GM23338 (cell line): Measurements from ENCODE around the gene GTF3C5. TPM values are rescaled to one million over a fixed set of nuclear protein-coding genes. Genes with fewer than 3 reads are reported as not detected.
A peak's percentile ranks its signal among the peaks of the same experiment; 100 is the strongest.

ENCODE experiments used
- ATAC-seq: fragments of 200-7000 bp; cut with Tn5 transposase; 3 replicates; pipeline ENCODE4 v1.9.1; 2020
- DNase-seq: peaks from one replicate; pipeline ENCODE4 v3.0.0-alpha.2; 2015; ENCODE audit warnings: low spot score
- H2AFZ ChIP-seq: fragments of 200-600 bp; sonication (generic); 2 replicates; pipeline ENCODE4 v1.8.0; 2016; ENCODE audit warnings: antibody characterized with exemption, mild to moderate bottlenecking, moderate library complexity
- H3F3A ChIP-seq: fragments of 200-600 bp; sonication (generic); replicated peaks from 2 replicates; pipeline ENCODE4 v1.8.0; 2017; ENCODE audit warnings: antibody characterized with exemption, mixed run types, low read depth
- H3K27ac ChIP-seq: fragments of 200-600 bp; sonication (generic); 2 replicates; pipeline ENCODE4 v1.6.1; 2016; ENCODE audit warnings: low read depth
- H3K27me3 ChIP-seq: fragments of 200-600 bp; sonication (generic); 2 replicates; pipeline ENCODE4 v1.8.0; 2016; ENCODE audit warnings: mild to moderate bottlenecking, mixed run types, moderate library complexity; ENCODE audit not compliant: insufficient read depth
- H3K36me3 ChIP-seq: fragments of 200-600 bp; sonication (generic); 2 replicates; pipeline ENCODE4 v1.8.0; 2016; ENCODE audit warnings: mild to moderate bottlenecking; ENCODE audit not compliant: insufficient read depth
- H3K4me1 ChIP-seq: fragments of 200-600 bp; sonication (generic); 2 replicates; pipeline ENCODE4 v1.8.0; 2016; ENCODE audit warnings: mild to moderate bottlenecking, moderate library complexity; ENCODE audit not compliant: insufficient read depth
- H3K4me2 ChIP-seq: fragments of 200-600 bp; sonication (generic); 2 replicates; pipeline ENCODE4 v1.7.1; 2017; ENCODE audit warnings: mixed run types
- H3K4me3 ChIP-seq: fragments of 200-600 bp; sonication (generic); 2 replicates; pipeline ENCODE4 v1.6.1; 2016; ENCODE audit warnings: mixed run types
- H3K79me2 ChIP-seq: fragments of 200-600 bp; sonication (generic); replicated peaks from 2 replicates; pipeline ENCODE4 v1.8.0; 2017; ENCODE audit warnings: mild to moderate bottlenecking; ENCODE audit not compliant: insufficient read depth
- H3K9me2 ChIP-seq: fragments of 200-600 bp; sonication (generic); 2 replicates; pipeline ENCODE4 v1.8.0; 2017; ENCODE audit not compliant: insufficient read depth
- H4K20me1 ChIP-seq: fragments of 200-600 bp; sonication (generic); replicated peaks from 2 replicates; pipeline ENCODE4 v1.8.0; 2017; ENCODE audit warnings: mild to moderate bottlenecking; ENCODE audit not compliant: insufficient read depth
- H3K27ac Mint-ChIP-seq: 2 replicates; pipeline ENCODE4 v1.8.0; 2020; ENCODE audit warnings: inconsistent platforms, mild to moderate bottlenecking, moderate library complexity, mixed read lengths
- H3K27me3 Mint-ChIP-seq: 3 replicates; pipeline ENCODE4 v1.8.0; 2022; ENCODE audit warnings: low read depth, mild to moderate bottlenecking, moderate library complexity, mixed read lengths, inconsistent platforms; ENCODE audit not compliant: insufficient read depth, poor library complexity
- H3K36me3 Mint-ChIP-seq: 3 replicates; pipeline ENCODE4 v1.8.0; 2021; ENCODE audit warnings: low read depth, mild to moderate bottlenecking, inconsistent platforms, moderate library complexity, mixed read lengths
- H3K4me1 Mint-ChIP-seq: 3 replicates; pipeline ENCODE4 v1.8.0; 2020; ENCODE audit warnings: mild to moderate bottlenecking, inconsistent platforms, mixed read lengths
- H3K4me3 Mint-ChIP-seq: 3 replicates; pipeline ENCODE4 v1.8.0; 2021; ENCODE audit warnings: moderate library complexity, mild to moderate bottlenecking, inconsistent platforms, mixed read lengths
- H3K9me3 Mint-ChIP-seq: 3 replicates; pipeline ENCODE4 v1.8.0; 2020; ENCODE audit warnings: moderate library complexity, mild to moderate bottlenecking, inconsistent platforms, mixed read lengths
- ETS1 ChIP-seq: IDR thresholded peaks from 2 replicates; pipeline ENCODE4 v1.6.1; 2016; ENCODE audit warnings: antibody characterized with exemption
- JUNB ChIP-seq: IDR thresholded peaks from one replicate; pipeline ENCODE4 v1.6.1; 2016; ENCODE audit warnings: antibody characterized with exemption; ENCODE audit not compliant: unreplicated experiment
- NANOG ChIP-seq: IDR thresholded peaks from 2 replicates; pipeline ENCODE4 v1.6.1; 2016; ENCODE audit warnings: antibody characterized with exemption, borderline replicate concordance
- POLR2AphosphoS5 ChIP-seq: IDR thresholded peaks from 2 replicates; pipeline ENCODE4 v1.6.1; 2016; ENCODE audit warnings: antibody characterized with exemption, low read depth
- ZNF114 ChIP-seq: fragments of 250-450 bp; sonication (Bioruptor Pico); IDR thresholded peaks from 2 replicates; pipeline ENCODE4 v1.5.0; 2020; ENCODE audit warnings: mild to moderate bottlenecking, moderate library complexity
- ZNF331 ChIP-seq: fragments of 250-450 bp; sonication (Bioruptor Pico); IDR thresholded peaks from 2 replicates; pipeline ENCODE4 v1.5.0; 2020; ENCODE audit warnings: low read depth, mild to moderate bottlenecking, moderate library complexity
- polyA plus RNA-seq: library from polyadenylated mRNA; unstranded; fragments of >200 nt; fragmentation: Nextera tagmentation; extraction: Ambion mirVana; gene quantifications from 2 replicates; pipeline ENCODE4 v1.2.1, GENCODE V29; 2016
- total RNA-seq: library from RNA; depleted of rRNA; stranded (reverse); fragments of >200 nt; shearing (Covaris generic); gene quantifications from 2 replicates; pipeline ENCODE4 v1.2.3, GENCODE V29; 2014

GTF3C5 gene
- total and polyA plus RNA-seq, 2 experiments from 2014 or later, result 46.0 to 78.8 TPM

GRCh38 chr9:133026426-133026825, 4.4 kb upstream of the GTF3C5 start:
- no peak overlapping the region for H3K4me3 ChIP-seq
- no peak for TF ChIP-seq JUNB
- H3K4me2 ChIP-seq, result no peak overlapping the region
- H3K4me1 ChIP-seq, result peaks cover 6% of the 10 kb centered on the region; the same call in 1 of the 2 replicates
- Mint-ChIP-seq H3K36me3 (peaks cover 6% of the 10 kb centered on the region), H3K27me3 (peaks cover 7% of the 10 kb centered on the region), H3K27ac (no peak overlapping the region), H3K4me3 (no peak overlapping the region), H3K4me1 (peaks cover 6% of the 10 kb centered on the region), H3K9me3 (peaks cover 20% of the 10 kb centered on the region; the same call in 2 of the 3 replicates)
- H3K79me2 ChIP-seq, result peaks cover 12% of the 10 kb centered on the region
- DNase-seq, result no peak
- no peaks in the 10 kb centered on the region; the same call in 1 of the 2 replicates for H3K27me3 ChIP-seq
- H3K27ac ChIP-seq, result no peak overlapping the region
- no peak for ATAC-seq
- no peaks in the 10 kb centered on the region for H3K36me3 ChIP-seq
- H2AFZ ChIP-seq, result no peak overlapping the region
- no peaks in the 10 kb centered on the region for H3F3A ChIP-seq
- no peaks in the 10 kb centered on the region for H4K20me1 ChIP-seq
- H3K9me2 ChIP-seq, result no peaks in the 10 kb centered on the region

- Histone ChIP-seq H4K20me1 (peaks cover 5% of the 10 kb centered on the region; the same call in 1 of the 2 replicates), H3K27me3 (no peaks in the 10 kb centered on the region; the same call in 1 of the 2 replicates), H3K4me1 (peaks cover 9% of the 10 kb centered on the region; the same call in 1 of the 2 replicates), H3F3A (no peaks in the 10 kb centered on the region), H3K4me2 (no peak overlapping the region), H3K36me3 (no peaks in the 10 kb centered on the region), H3K27ac (no peak overlapping the region), H2AFZ (no peak overlapping the region), H3K9me2 (0 out of 2 replicates have a peak, but pooled peaks cover 3% of the 10 kb centered on the region), H3K4me3 (no peak overlapping the region), H3K79me2 (peaks cover 19% of the 10 kb centered on the region)
- no peak for ATAC-seq
- no peak overlapping the region for H3K27ac Mint-ChIP-seq
- H3K4me3 Mint-ChIP-seq, result no peak overlapping the region
- DNase-seq, result no peak
- H3K27me3 Mint-ChIP-seq, result peaks cover 5% of the 10 kb centered on the region
- H3K4me1 Mint-ChIP-seq, result peaks cover 13% of the 10 kb centered on the region
- peaks cover 24% of the 10 kb centered on the region; the same call in 2 of the 3 replicates for H3K9me3 Mint-ChIP-seq
- H3K36me3 Mint-ChIP-seq, result peaks cover 11% of the 10 kb centered on the region
- TF ChIP-seq POLR2AphosphoS5 (no peak), ETS1 (no peak), ZNF331 (CRISPR knock-in tag) (no peak)
These were observed 3.7 kb upstream of the GTF3C5 start for GRCh38 chr9:133027134-133027533.

- H3K9me3 Mint-ChIP-seq, result peaks cover 20% of the 10 kb centered on the region; the same call in 2 of the 3 replicates
These were observed 2.6 kb upstream of the GTF3C5 start for GRCh38 chr9:133028221-133028620.

More at GRCh38 chr9:133028221-133028620, 2.6 kb upstream of the GTF3C5 start:
- Histone ChIP-seq H3K9me2 (0 out of 2 replicates have a peak, but pooled peaks cover 3% of the 10 kb centered on the region), H3K36me3 (no peaks in the 10 kb centered on the region), H3K27ac (no peak overlapping the region), H3K4me2 (no peak overlapping the region), H4K20me1 (peaks cover 16% of the 10 kb centered on the region; the same call in 1 of the 2 replicates), H2AFZ (no peak overlapping the region), H3K4me3 (no peak overlapping the region), H3K79me2 (peaks cover 30% of the 10 kb centered on the region), H3K27me3 (no peaks in the 10 kb centered on the region), H3K4me1 (peaks cover 9% of the 10 kb centered on the region; the same call in 1 of the 2 replicates), H3F3A (no peaks in the 10 kb centered on the region)
- ATAC-seq (no peak), DNase-seq (no peak)
- H3K27ac Mint-ChIP-seq, result no peak overlapping the region
- H3K27me3 Mint-ChIP-seq, result peaks cover 10% of the 10 kb centered on the region
- peaks cover 18% of the 10 kb centered on the region for H3K4me1 Mint-ChIP-seq
- 0 out of 3 replicates have a peak overlapping the region, but pooled peaks have one; percentile 7 for H3K4me3 Mint-ChIP-seq
- H3K36me3 Mint-ChIP-seq, result peaks cover 20% of the 10 kb centered on the region
- no peak for TF ChIP-seq NANOG
- no peak for TF ChIP-seq POLR2AphosphoS5
- TF ChIP-seq ZNF114, result no peak
